IMR-90 (cell line): ENCODE results near the gene TRAPPC2L. TPM values are rescaled to one million over a fixed set of nuclear protein-coding genes. Genes with fewer than 3 reads are reported as not detected.

Experiments
- ATAC-seq: fragments of 200-7000 bp; cut with Tn5 transposase; 2 replicates; pipeline ENCODE4 v1.9.1; 2020; ENCODE audit warnings: low read depth, mild to moderate bottlenecking, moderate library complexity
- BruUV-seq: library from RNA; stranded (reverse); fragments of 400-500 nt; replicated peaks from 2 replicates; lab custom pipeline; 2021; lab: Mats Ljungman, UMichigan
- CTCF ChIA-PET: fragments of 300-600 bp; formaldehyde crosslinking; extraction: SDS; loops from one replicate; lab custom pipeline; 2021; ENCODE audit warnings: antibody characterized with exemption; lab: Yijun Ruan, JAX
- POLR2A ChIA-PET: fragments of 300-600 bp; sonication (Branson Sonifier 250); formaldehyde crosslinking; loops from one replicate; lab custom pipeline; 2022; ENCODE audit warnings: antibody characterized with exemption; ENCODE audit not compliant: unreplicated experiment; lab: Charles Lee
- DNase-seq: peaks from one replicate; pipeline ENCODE4 v3.0.0; 2013
- H2AFZ ChIP-seq: replicated peaks from 2 replicates; pipeline ENCODE3; 2013; ENCODE audit warnings: low read length, mild to moderate bottlenecking; ENCODE audit not compliant: poor library complexity
- H2AK5ac ChIP-seq: 2 replicates; pipeline ENCODE4 v1.6.1; 2013; ENCODE audit warnings: low read depth, low read length, inconsistent platforms
- H2AK9ac ChIP-seq: replicated peaks from 2 replicates; pipeline ENCODE3; 2013; ENCODE audit warnings: mild to moderate bottlenecking, low read depth, low read length, moderate library complexity; ENCODE audit not compliant: poor library complexity
- H2BK120ac ChIP-seq: 2 replicates; pipeline ENCODE4 v1.6.1; 2013; ENCODE audit warnings: low read depth, low read length, inconsistent platforms
- H2BK15ac ChIP-seq: 3 replicates; pipeline ENCODE4 v1.6.1; 2013; ENCODE audit warnings: low read depth, low read length, inconsistent platforms
- H2BK20ac ChIP-seq: 2 replicates; pipeline ENCODE4 v1.6.1; 2013; ENCODE audit warnings: low read depth, mild to moderate bottlenecking, inconsistent platforms, low read length, moderate library complexity
- H2BK5ac ChIP-seq: 2 replicates; pipeline ENCODE4 v1.6.1; 2013; ENCODE audit warnings: mild to moderate bottlenecking, low read depth, low read length, inconsistent platforms; ENCODE audit not compliant: poor library complexity, severe bottlenecking
- H3K14ac ChIP-seq: replicated peaks from 2 replicates; pipeline ENCODE4 v1.6.1; 2013; ENCODE audit warnings: low read depth, low read length, inconsistent platforms
- H3K18ac ChIP-seq: 2 replicates; pipeline ENCODE4 v1.6.1; 2013; ENCODE audit warnings: low read depth, low read length, control low read depth
- H3K23ac ChIP-seq: 2 replicates; pipeline ENCODE4 v1.6.1; 2013; ENCODE audit warnings: low read depth, low read length, inconsistent platforms
- H3K27ac ChIP-seq: 2 replicates; pipeline ENCODE4 v1.5.1; 2013; ENCODE audit warnings: mild to moderate bottlenecking, control low read depth, low read length; ENCODE audit not compliant: insufficient read depth
- H3K27me3 ChIP-seq: 2 replicates; pipeline ENCODE4 v1.6.1; 2013; ENCODE audit warnings: low read length; ENCODE audit not compliant: control insufficient read depth, insufficient read depth
- H3K36me3 ChIP-seq: 2 replicates; pipeline ENCODE4 v1.6.1; 2013; ENCODE audit warnings: low read length, mixed read lengths; ENCODE audit not compliant: control insufficient read depth, insufficient read depth
- H3K4ac ChIP-seq: 2 replicates; pipeline ENCODE4 v1.6.1; 2013; ENCODE audit warnings: low read depth, low read length, inconsistent platforms
- H3K4me1 ChIP-seq: 2 replicates; pipeline ENCODE4 v1.6.1; 2013; ENCODE audit warnings: low read length, mixed read lengths; ENCODE audit not compliant: control insufficient read depth, insufficient read depth
- H3K4me2 ChIP-seq: 2 replicates; pipeline ENCODE4 v1.6.1; 2013; ENCODE audit warnings: low read depth, mild to moderate bottlenecking, control low read depth, low read length, moderate library complexity
- H3K4me3 ChIP-seq: 2 replicates; pipeline ENCODE4 v1.5.1; 2013; ENCODE audit warnings: low read depth, mild to moderate bottlenecking, control low read depth, low read length, moderate library complexity; ENCODE audit not compliant: insufficient read depth
- H3K56ac ChIP-seq: 2 replicates; pipeline ENCODE4 v1.6.1; 2013; ENCODE audit warnings: low read length, inconsistent platforms; ENCODE audit not compliant: insufficient read depth; ENCODE audit errors: extremely low read depth
- H3K79me1 ChIP-seq, 2 experiments: 2 replicates each; pipeline ENCODE4 v1.6.1; 2013; ENCODE audit warnings: low read length in 2 of 2, inconsistent platforms in 1 of 2, low read depth in 1 of 2
- H3K9ac ChIP-seq: 2 replicates; pipeline ENCODE4 v1.6.1; 2013; ENCODE audit warnings: low read depth, low read length, control low read depth
- H3K9me1 ChIP-seq: 2 replicates; pipeline ENCODE4 v1.6.1; 2013; ENCODE audit warnings: low read length, inconsistent platforms; ENCODE audit not compliant: insufficient read depth
- H3K9me3 ChIP-seq: 2 replicates; pipeline ENCODE4 v1.6.1; 2013; ENCODE audit warnings: low read length; ENCODE audit not compliant: control insufficient read depth, insufficient read depth
- H4K20me1 ChIP-seq: 2 replicates; pipeline ENCODE4 v1.6.1; 2013; ENCODE audit warnings: low read length, inconsistent platforms; ENCODE audit not compliant: insufficient read depth
- H4K5ac ChIP-seq: 2 replicates; pipeline ENCODE4 v1.6.1; 2013; ENCODE audit warnings: mild to moderate bottlenecking, low read depth, low read length, control low read depth
- H4K8ac ChIP-seq, 2 experiments: 2 replicates each; pipeline ENCODE4 v1.6.1; 2013; ENCODE audit warnings: low read depth in 2 of 2, low read length in 2 of 2, control low read depth in 1 of 2, inconsistent platforms in 1 of 2
- H4K91ac ChIP-seq: 2 replicates; pipeline ENCODE4 v1.6.1; 2013; ENCODE audit warnings: low read depth, low read length, inconsistent platforms; ENCODE audit not compliant: insufficient read depth
- MAZ ChIP-seq: IDR thresholded peaks from 2 replicates; pipeline ENCODE4 v1.6.1; 2012; ENCODE audit warnings: low read depth, mild to moderate bottlenecking, low read length, improper control_type of control experiment, moderate library complexity, borderline replicate concordance
- RFX5 ChIP-seq: IDR thresholded peaks from 2 replicates; pipeline ENCODE4 v1.8.0; 2012; ENCODE audit warnings: low read depth, mild to moderate bottlenecking, low read length, moderate library complexity
- WGBS, 2 experiments: methylation state at CpG; one replicate each; pipeline versions ENCODE4 v1.1.5 to v1.1.7; 2013; ENCODE audit warnings: missing lambda C conversion rate in 2 of 2; ENCODE audit not compliant: insufficient read length in 1 of 2; ENCODE audit errors: extremely low coverage in 2 of 2; 5-methylcytosine and 5-hydroxymethylcytosine counted together
- dilution Hi-C: fragments of 300-500 bp; cut with HindIII; formaldehyde crosslinking; loops from one replicate; pipeline ENCODE4 v1.14.3; 2018; ENCODE audit warnings: low sequenced_read_pairs; ENCODE audit not compliant: unreplicated experiment
- in situ Hi-C: fragments of 300-500 bp; cut with MboI; formaldehyde crosslinking; loops from 3 replicates; pipeline ENCODE4 v1.14.3; 2019; ENCODE audit warnings: low sequenced_read_pairs, inconsistent platforms, mixed read lengths
- intact Hi-C: fragments of 100-400 bp; cut with micrococcal nuclease; formaldehyde crosslinking; loops from 2 replicates; pipeline ENCODE4 v1.10.0; 2022
- polyA plus RNA-seq, 3 experiments: library from polyadenylated mRNA; depleted of rRNA; stranded (reverse); fragments of >200 nt; gene quantifications; 2 replicates each; pipeline ENCODE4 v1.2.3, GENCODE V29; 2012; ENCODE audit warnings: low replicate concordance in 1 of 3
- total RNA-seq: library from RNA; depleted of rRNA; stranded (reverse); fragments of >200 nt; gene quantifications from 2 replicates; pipeline ENCODE4 v1.2.3, GENCODE V29; 2012
- TF ChIP-seq, protein P1 (sequence below): conservative IDR thresholded peaks from 2 replicates; pipeline ENCODE4 v1.5.1; 2012; ENCODE audit warnings: mild to moderate bottlenecking, low read depth, low read length, improper control_type of control experiment

The TRAPPC2L gene
- total and polyA plus RNA-seq, 2 of the 4 experiments (the other 2 are of a cell fraction): 102 to 109 TPM

DNA sequence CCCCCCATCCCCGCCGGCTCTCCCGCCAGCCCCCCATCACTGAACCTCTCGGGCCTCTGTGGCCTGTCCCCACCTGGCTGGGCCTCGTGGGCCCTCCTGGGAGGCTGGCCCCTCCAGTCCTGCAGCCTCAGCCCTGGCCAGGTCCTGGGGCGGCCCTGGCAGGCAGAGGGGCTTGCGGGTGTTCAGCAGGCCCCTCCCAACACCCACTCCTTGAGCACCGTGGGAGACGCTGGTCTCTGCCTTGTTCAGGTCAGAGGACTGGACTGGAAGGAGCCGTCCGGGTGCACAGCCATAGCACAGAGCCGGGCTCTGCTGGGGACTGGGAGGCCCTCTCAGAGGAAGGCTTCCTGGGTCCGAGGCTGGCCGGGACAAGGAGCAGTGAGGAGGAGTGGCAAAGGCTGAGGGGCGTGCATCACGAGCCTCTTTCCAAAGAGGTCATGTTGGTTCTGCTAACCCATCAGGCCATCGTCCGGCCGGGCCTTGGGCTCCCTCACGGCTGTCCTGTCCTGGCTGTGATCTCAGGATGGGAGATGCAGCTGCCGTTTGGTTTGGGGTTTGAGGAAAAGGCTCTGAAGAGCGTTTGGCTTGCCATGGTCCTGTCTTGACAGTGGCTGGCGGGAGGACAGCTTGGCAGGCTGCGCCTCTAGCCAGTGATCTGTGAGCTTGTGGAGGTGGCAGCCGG, 15.9 kb downstream of the TRAPPC2L start:
- H4K8ac ChIP-seq: no peak overlapping the region
- H4K20me1 ChIP-seq: no peaks in the 10 kb centered on the region
- dilution Hi-C loops (no loop called here), in situ Hi-C loops (no loop called here), intact Hi-C loops (no loop called here)
- ATAC-seq (no peak), DNase-seq (no peak)
- H2BK20ac ChIP-seq: no peak overlapping the region
- POLR2A ChIA-PET: no interaction called here
- no peak overlapping the region for H2BK5ac ChIP-seq
- H2BK15ac ChIP-seq: no peak overlapping the region
- H3K79me1 ChIP-seq: no peaks in the 10 kb centered on the region
- CTCF ChIA-PET: no interaction called here
- no peak overlapping the region for H3K4me3 ChIP-seq
- no peak overlapping the region for H2AK9ac ChIP-seq
- no peak overlapping the region for H3K27ac ChIP-seq
- no peak overlapping the region for H3K9ac ChIP-seq
- peaks cover 66% of the 10 kb centered on the region for H3K27me3 ChIP-seq
- H4K91ac ChIP-seq: no peak overlapping the region
- H3K4ac ChIP-seq: no peak overlapping the region
- no peaks in the 10 kb centered on the region for H3K9me1 ChIP-seq
- 66% methylated on average over 7 of the region's 25 CpGs; no CpG with 5 or more reads in 1 of the 2 experiments for WGBS, 2 experiments
- no peaks in the 10 kb centered on the region for H3K9me3 ChIP-seq
- H2BK120ac ChIP-seq: no peak overlapping the region
- no peak overlapping the region for H2AFZ ChIP-seq
- H2AK5ac ChIP-seq: no peak overlapping the region
- H3K23ac ChIP-seq: no peak overlapping the region
- no TSS peak for BruUV-seq
- no peak overlapping the region for H3K14ac ChIP-seq
- H4K5ac ChIP-seq: no peak overlapping the region
- no peaks in the 10 kb centered on the region for H3K36me3 ChIP-seq
- TF ChIP-seq MAZ (no peak), RFX5 (no peak)
- TF ChIP-seq, protein P1, sequence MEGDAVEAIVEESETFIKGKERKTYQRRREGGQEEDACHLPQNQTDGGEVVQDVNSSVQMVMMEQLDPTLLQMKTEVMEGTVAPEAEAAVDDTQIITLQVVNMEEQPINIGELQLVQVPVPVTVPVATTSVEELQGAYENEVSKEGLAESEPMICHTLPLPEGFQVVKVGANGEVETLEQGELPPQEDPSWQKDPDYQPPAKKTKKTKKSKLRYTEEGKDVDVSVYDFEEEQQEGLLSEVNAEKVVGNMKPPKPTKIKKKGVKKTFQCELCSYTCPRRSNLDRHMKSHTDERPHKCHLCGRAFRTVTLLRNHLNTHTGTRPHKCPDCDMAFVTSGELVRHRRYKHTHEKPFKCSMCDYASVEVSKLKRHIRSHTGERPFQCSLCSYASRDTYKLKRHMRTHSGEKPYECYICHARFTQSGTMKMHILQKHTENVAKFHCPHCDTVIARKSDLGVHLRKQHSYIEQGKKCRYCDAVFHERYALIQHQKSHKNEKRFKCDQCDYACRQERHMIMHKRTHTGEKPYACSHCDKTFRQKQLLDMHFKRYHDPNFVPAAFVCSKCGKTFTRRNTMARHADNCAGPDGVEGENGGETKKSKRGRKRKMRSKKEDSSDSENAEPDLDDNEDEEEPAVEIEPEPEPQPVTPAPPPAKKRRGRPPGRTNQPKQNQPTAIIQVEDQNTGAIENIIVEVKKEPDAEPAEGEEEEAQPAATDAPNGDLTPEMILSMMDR: no peak
- H3K4me1 ChIP-seq: no peaks in the 10 kb centered on the region
- no peak overlapping the region for H3K4me2 ChIP-seq
- no peak overlapping the region for H3K18ac ChIP-seq
- no peak overlapping the region for H3K56ac ChIP-seq
